Spleen (tissue), 11 donors: ENCODE measurements around the gene LRRC75A. TPM values are rescaled to one million over a fixed set of nuclear protein-coding genes. Genes with fewer than 3 reads are reported as not detected.

Experiments
- DNase-seq: peaks from one replicate; pipeline ENCODE4 v3.0.0-alpha.2; 2020
- H3K27ac ChIP-seq, 8 donors: fragments of 200-600 bp; sonication (generic) in 7 of 8; 1 replicate in 4 of 8; 2 replicates in 4 of 8; pipeline versions ENCODE4 v1.5.0 to v1.8.0; 2016 to 2021; ENCODE audit warnings: inconsistent platforms in 4 of 8, mild to moderate bottlenecking in 4 of 8, moderate library complexity in 1 of 8
- H3K27me3 ChIP-seq, 7 donors: fragments of 200-600 bp; sonication (generic) in 6 of 7; replicated peaks in 1 of 7; 1 replicate in 4 of 7; 2 replicates in 3 of 7; pipeline versions ENCODE4 v1.5.0 to v1.8.0; 2016 to 2021; ENCODE audit warnings: inconsistent platforms in 3 of 7, mild to moderate bottlenecking in 1 of 7
- H3K36me3 ChIP-seq, 6 donors: fragments of 200-600 bp; sonication (generic) in 5 of 6; 1 replicate in 4 of 6; 2 replicates in 2 of 6; pipeline versions ENCODE4 v1.5.0 to v1.8.0; 2016 to 2021; ENCODE audit warnings: inconsistent platforms in 2 of 6
- H3K4me1 ChIP-seq, 6 donors: fragments of 200-600 bp; sonication (generic) in 5 of 6; 1 replicate in 3 of 6; 2 replicates in 3 of 6; pipeline versions ENCODE4 v1.5.0 to v1.8.0; 2016 to 2021; ENCODE audit warnings: inconsistent platforms in 3 of 6
- H3K4me3 ChIP-seq, 8 donors: fragments of 200-600 bp; sonication (generic) in 7 of 8; 1 replicate in 4 of 8; 2 replicates in 4 of 8; pipeline versions ENCODE4 v1.5.0 to v1.8.0; 2016 to 2021; ENCODE audit warnings: inconsistent platforms in 4 of 8, mild to moderate bottlenecking in 4 of 8, moderate library complexity in 2 of 8
- H3K9me3 ChIP-seq, 8 donors: fragments of 200-600 bp; sonication (generic) in 7 of 8; 1 replicate in 4 of 8; 2 replicates in 4 of 8; pipeline versions ENCODE4 v1.5.0 to v1.8.0; 2016 to 2021; ENCODE audit warnings: inconsistent platforms in 4 of 8
- POLR2A ChIP-seq, 3 donors: fragments of 450-650 bp; IDR thresholded peaks; one replicate each; pipeline ENCODE4 v1.5.1; 2017; ENCODE audit warnings: antibody characterized with exemption in 3 of 3, mild to moderate bottlenecking in 1 of 3
- POLR2AphosphoS5 ChIP-seq, 3 donors: sonication (generic); formaldehyde crosslinking; IDR thresholded peaks; one replicate each; pipeline ENCODE4 v1.5.1; 2017; ENCODE audit warnings: antibody characterized with exemption in 3 of 3
- WGBS, 5 donors: extraction: QIAGEN DNeasy Blood & Tissue Kit in 3 of 5; methylation state at CpG; one replicate each; pipeline versions ENCODE4 v1.1.5 to v1.1.7; 2013 to 2018; 5-methylcytosine and 5-hydroxymethylcytosine counted together
- intact Hi-C: fragments of 100-400 bp; cut with DNase I; formaldehyde crosslinking; loops from one replicate; pipeline ENCODE4 v1.15.0; 2023; ENCODE audit warnings: low total_unique reads
- polyA plus RNA-seq, 3 donors: library from polyadenylated mRNA; stranded (reverse); fragments of 200-250 nt; gene quantifications; one replicate each; pipeline ENCODE4 v1.2.1, GENCODE V29; 2013
- total RNA-seq, 7 donors: library from RNA; depleted of rRNA in 3 of 7; stranded (reverse); fragments of >200 nt in 3 of 7; fragmentation: NEBNext Ultra II Directional in 4 of 7; extraction: Animal tissue kit (Norgen Biotek cat#: 25700) in 4 of 7; gene quantifications; one replicate each; pipeline versions ENCODE4 v1.1.0 to v1.2.1, GENCODE V29; 2016 to 2021
- TF ChIP-seq, protein P1 (sequence below), 11 experiments: fragments of 200-600 bp in 7 of 11; fragments of 450-650 bp in 4 of 11; sonication (generic) in 4 of 11; IDR thresholded peaks in 8 of 11; conservative IDR thresholded peaks in 3 of 11; 1 replicate in 7 of 11; 2 replicates in 4 of 11; pipeline versions ENCODE4 v1.4.0 to v1.8.0; 2016 to 2021; ENCODE audit warnings: antibody characterized with exemption in 11 of 11, inconsistent platforms in 4 of 11, mild to moderate bottlenecking in 1 of 11
- donor health status: healthy with polysubstance abuse.
- donor health status: DM: no; HTN: no; CAD: no; lungs with moderate emphysema.
- donor health status: DM: no; HTN: no; CAD: no.
- donor health status: Bipolar disorder and iron deficiency.
- donor health status: healthy.
- donor health status: DM: no; HTN: no; CAD: no.
- donor health status: DM: yes; HTN: yes; CAD: no.

LRRC75A gene
- total and polyA plus RNA-seq, 10 donors = 4.2 to 26.4 (median 19.3) TPM

DNA sequence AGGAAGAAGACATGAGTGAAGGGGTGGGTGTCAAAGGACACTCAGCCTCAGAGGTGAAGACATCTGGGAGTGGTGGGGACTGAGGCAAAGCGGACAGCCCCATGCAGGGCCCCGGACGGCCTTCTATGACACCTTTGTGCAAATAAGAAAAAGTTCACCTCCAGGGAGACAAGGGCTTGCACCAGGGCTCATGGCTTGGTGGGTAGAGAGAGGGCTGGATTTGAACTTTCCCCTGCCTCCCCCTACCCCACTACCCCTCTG is 30.5 kb downstream of the LRRC75A start:
- WGBS, 5 donors = 89 to 100% (median 96%) methylated on average over 3 of the region's 3 CpGs
- TF ChIP-seq POLR2AphosphoS5 (IDR thresholded peaks at IDR 0.05) (no peak), POLR2A (IDR thresholded peaks at IDR 0.05) (no peak)
- TF ChIP-seq, protein P1, sequence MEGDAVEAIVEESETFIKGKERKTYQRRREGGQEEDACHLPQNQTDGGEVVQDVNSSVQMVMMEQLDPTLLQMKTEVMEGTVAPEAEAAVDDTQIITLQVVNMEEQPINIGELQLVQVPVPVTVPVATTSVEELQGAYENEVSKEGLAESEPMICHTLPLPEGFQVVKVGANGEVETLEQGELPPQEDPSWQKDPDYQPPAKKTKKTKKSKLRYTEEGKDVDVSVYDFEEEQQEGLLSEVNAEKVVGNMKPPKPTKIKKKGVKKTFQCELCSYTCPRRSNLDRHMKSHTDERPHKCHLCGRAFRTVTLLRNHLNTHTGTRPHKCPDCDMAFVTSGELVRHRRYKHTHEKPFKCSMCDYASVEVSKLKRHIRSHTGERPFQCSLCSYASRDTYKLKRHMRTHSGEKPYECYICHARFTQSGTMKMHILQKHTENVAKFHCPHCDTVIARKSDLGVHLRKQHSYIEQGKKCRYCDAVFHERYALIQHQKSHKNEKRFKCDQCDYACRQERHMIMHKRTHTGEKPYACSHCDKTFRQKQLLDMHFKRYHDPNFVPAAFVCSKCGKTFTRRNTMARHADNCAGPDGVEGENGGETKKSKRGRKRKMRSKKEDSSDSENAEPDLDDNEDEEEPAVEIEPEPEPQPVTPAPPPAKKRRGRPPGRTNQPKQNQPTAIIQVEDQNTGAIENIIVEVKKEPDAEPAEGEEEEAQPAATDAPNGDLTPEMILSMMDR (IDR thresholded peaks at IDR 0.05 in 8 of 11, conservative IDR thresholded peaks at IDR 0.05 in 3 of 11) = no peak

GRCh38 chr17:16460796-16461605 is 31.0 kb downstream of the LRRC75A start:
- no peak for DNase-seq

More for the DNA sequence above, 30.5 kb downstream of the LRRC75A start:
- DNase-seq = no peak
- H3K4me1 ChIP-seq = peaks cover 7 to 84% (median 64%) of the 10 kb centered on the region in 6 donors
- peaks cover 0 to 48% (median 4%) of the 10 kb centered on the region in 6 donors for H3K36me3 ChIP-seq
- intact Hi-C loops = no loop called here
- no peaks in the 10 kb centered on the region for H3K9me3 ChIP-seq
- no peaks in the 10 kb centered on the region for H3K27me3 ChIP-seq
- no peak overlapping the region for H3K4me3 ChIP-seq
- no peak overlapping the region for H3K27ac ChIP-seq

GRCh38 chr17:16459855-16460550 is 32.0 kb downstream of the LRRC75A start:
- no peak overlapping the region for H3K4me3 ChIP-seq
- H3K27ac ChIP-seq = peak overlapping the region in 5 of 8 donors; percentile 3 to 66 (median 49)
- peaks cover 7 to 69% (median 53%) of the 10 kb centered on the region in 6 donors for H3K4me1 ChIP-seq
- no peaks in the 10 kb centered on the region for H3K27me3 ChIP-seq
- DNase-seq = no peak
- 76 to 95% (median 88%) methylated on average over 4 to 5 of the region's 5 CpGs for WGBS, 5 donors
- TF ChIP-seq POLR2A (IDR thresholded peaks at IDR 0.05) (no peak), POLR2AphosphoS5 (IDR thresholded peaks at IDR 0.05) (no peak)
- TF ChIP-seq, protein P1 (IDR thresholded peaks at IDR 0.05 in 8 of 11, conservative IDR thresholded peaks at IDR 0.05 in 3 of 11) = no peak
- no peaks in the 10 kb centered on the region for H3K9me3 ChIP-seq
- peaks cover 0 to 49% (median 4%) of the 10 kb centered on the region in 6 donors for H3K36me3 ChIP-seq
- intact Hi-C loops = no loop called here

More at GRCh38 chr17:16460796-16461605, 31.0 kb downstream of the LRRC75A start:
- Histone ChIP-seq H3K9me3 (no peaks in the 10 kb centered on the region), H3K36me3 (peaks cover 0 to 49% (median 4%) of the 10 kb centered on the region in 6 donors), H3K27me3 (no peaks in the 10 kb centered on the region), H3K27ac (peak overlapping the region in 1 of 8 donors; percentile 64), H3K4me1 (peaks cover 7 to 79% (median 59%) of the 10 kb centered on the region in 6 donors), H3K4me3 (no peak overlapping the region)
- TF ChIP-seq POLR2A (IDR thresholded peaks at IDR 0.05) = no peak
- TF ChIP-seq POLR2AphosphoS5 (IDR thresholded peaks at IDR 0.05) = no peak
- TF ChIP-seq, protein P1 (IDR thresholded peaks at IDR 0.05 in 8 of 11, conservative IDR thresholded peaks at IDR 0.05 in 3 of 11) = no peak
- WGBS, 5 donors = 89 to 94% (median 93%) methylated on average over 15 to 17 of the region's 17 CpGs
- intact Hi-C loops = no loop called here

GRCh38 chr17:16459271-16459670 is 32.7 kb downstream of the LRRC75A start:
- no peaks in the 10 kb centered on the region for H3K9me3 ChIP-seq
- DNase-seq = no peak
- H3K4me1 ChIP-seq = peaks cover 7 to 62% (median 47%) of the 10 kb centered on the region in 6 donors
- H3K27me3 ChIP-seq = no peaks in the 10 kb centered on the region
- H3K27ac ChIP-seq = peak overlapping the region in 4 of 8 donors; percentile 3 to 66 (median 40)
- peaks cover 0 to 49% (median 4%) of the 10 kb centered on the region in 6 donors for H3K36me3 ChIP-seq
- H3K4me3 ChIP-seq = no peak overlapping the region
- TF ChIP-seq, protein P1 (IDR thresholded peaks at IDR 0.05 in 8 of 11, conservative IDR thresholded peaks at IDR 0.05 in 3 of 11) = no peak
- no peak for TF ChIP-seq POLR2A (IDR thresholded peaks at IDR 0.05)
- no peak for TF ChIP-seq POLR2AphosphoS5 (IDR thresholded peaks at IDR 0.05)
- 79 to 92% (median 82%) methylated on average over 11 of the region's 11 CpGs for WGBS, 5 donors
- intact Hi-C loops = no loop called here
